ENCODE data around the gene TRIP11.

The TRIP11 gene

GRCh38 chr14:91918186-91918883 is 121.5 kb downstream of the TRIP11 start:
- no peak for DNase-seq (ENCODE audit: low read depth)

Data from stimulated activated CD8-positive, alpha-beta memory T cell treated with anti-CD3 and anti-CD28 coated beads, Interleukin-15, amount 100 ng/mL, for 24 hours (primary cell).